Stimulated activated naive B cell treated with anti-CD40 and anti-IgM and Interleukin-4, amounts not matched to agents 10 μg/mL and 1 μg/mL and 100 μg/mL, for 72 hours (primary cell): ENCODE data around the gene USP43.

ENCODE experiments used
- ATAC-seq, 2 donors: fragments of 150-1000 bp; cut with Tn5 transposase; replicated peaks; 2 replicates each; pipeline ENCODE4 v1.10.0; 2021; ENCODE audit warnings: moderate library complexity in 1 of 2
- DNase-seq: peaks from one replicate; pipeline ENCODE4 v3.0.0; 2021
- H3K27ac Mint-ChIP-seq: one replicate; pipeline ENCODE4 v1.8.0; 2022; ENCODE audit warnings: mild to moderate bottlenecking, mixed read lengths
- H3K27me3 Mint-ChIP-seq, 2 donors: one replicate each; pipeline ENCODE4 v1.8.0; 2022; ENCODE audit warnings: mixed read lengths in 2 of 2
- H3K36me3 Mint-ChIP-seq, 2 donors: one replicate each; pipeline ENCODE4 v1.8.0; 2022; ENCODE audit warnings: mixed read lengths in 2 of 2, mild to moderate bottlenecking in 1 of 2
- H3K4me1 Mint-ChIP-seq, 2 donors: one replicate each; pipeline ENCODE4 v1.8.0; 2022; ENCODE audit warnings: mixed read lengths in 2 of 2, mild to moderate bottlenecking in 1 of 2
- H3K4me3 Mint-ChIP-seq, 2 donors: one replicate each; pipeline ENCODE4 v1.8.0; 2022; ENCODE audit warnings: mild to moderate bottlenecking in 2 of 2, mixed read lengths in 2 of 2, moderate library complexity in 1 of 2
- H3K9me3 Mint-ChIP-seq, 2 donors: one replicate each; pipeline ENCODE4 v1.8.0; 2022; ENCODE audit warnings: mixed read lengths in 2 of 2, mild to moderate bottlenecking in 1 of 2

The USP43 gene

DNA sequence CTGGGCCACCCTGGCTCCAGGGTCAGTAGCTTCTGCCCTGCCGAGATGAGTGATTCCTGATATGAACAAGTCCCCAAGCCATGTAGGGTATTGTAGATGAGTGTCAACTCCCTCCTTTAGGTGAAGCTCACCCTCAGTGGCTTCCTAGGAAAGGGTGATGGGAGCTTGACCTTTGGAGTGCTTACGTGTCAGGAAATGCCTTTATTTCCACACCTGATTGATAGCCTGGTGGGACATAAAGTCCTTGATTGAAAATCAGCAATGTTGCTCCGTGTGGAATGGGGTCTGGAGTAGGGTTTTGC is 58.4 kb downstream of the USP43 start:
- H3K4me3 Mint-ChIP-seq, result no peak overlapping the region
- H3K9me3 Mint-ChIP-seq, result no peaks in the 10 kb centered on the region
- H3K4me1 Mint-ChIP-seq, result peaks cover 14 to 23% of the 10 kb centered on the region in 2 donors
- peaks cover 0 to 3% of the 10 kb centered on the region in 2 donors for H3K27me3 Mint-ChIP-seq
- no peaks in the 10 kb centered on the region for H3K36me3 Mint-ChIP-seq
- DNase-seq, result no peak
- H3K27ac Mint-ChIP-seq, result no peak overlapping the region
- no peak for ATAC-seq

DNA sequence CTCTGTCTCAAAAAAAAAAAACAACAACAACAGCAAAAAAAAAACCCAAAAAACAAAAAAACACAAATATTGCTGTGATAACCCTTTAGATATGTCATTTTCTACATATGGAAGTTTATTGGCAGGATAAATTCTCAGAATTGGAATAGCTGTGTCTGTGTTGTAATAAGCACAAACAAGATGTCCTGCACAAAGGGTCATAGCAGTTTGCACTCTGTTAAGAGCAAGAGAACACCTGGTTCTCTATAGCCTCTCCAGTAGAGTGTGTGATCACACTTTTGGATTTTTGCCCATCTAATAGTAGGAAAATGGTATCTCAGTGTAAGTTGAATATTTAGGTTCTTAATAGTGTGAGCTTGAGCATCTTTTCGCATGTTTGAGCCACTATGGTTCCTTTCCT is 60.4 kb downstream of the USP43 start:
- Mint-ChIP-seq H3K36me3 (no peaks in the 10 kb centered on the region), H3K27me3 (peaks cover 0 to 3% of the 10 kb centered on the region in 2 donors), H3K9me3 (no peaks in the 10 kb centered on the region), H3K4me3 (no peak overlapping the region), H3K27ac (no peak overlapping the region), H3K4me1 (peaks cover 14 to 18% of the 10 kb centered on the region in 2 donors)
- DNase-seq (no peak), ATAC-seq (no peak)

DNA sequence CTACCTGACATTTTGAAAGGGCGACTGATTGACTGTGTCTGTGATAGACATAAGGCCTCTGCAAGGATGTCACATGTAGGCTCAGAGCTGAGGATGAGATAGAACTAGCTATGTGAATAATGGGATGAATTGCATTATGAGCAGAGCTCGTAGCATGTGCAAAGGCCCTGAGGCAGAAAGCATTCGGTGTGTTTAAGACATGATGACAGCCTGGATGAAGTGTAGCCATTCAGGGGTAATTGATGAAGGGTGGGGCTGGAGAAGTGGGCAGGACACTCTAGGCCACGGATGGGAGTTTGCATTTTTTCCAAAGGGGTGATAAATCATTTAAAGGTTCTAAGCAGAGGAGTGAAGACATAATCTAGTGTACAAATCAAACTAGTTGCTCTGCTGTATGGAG is 62.6 kb downstream of the USP43 start:
- Mint-ChIP-seq H3K9me3 (no peaks in the 10 kb centered on the region), H3K4me3 (no peak overlapping the region), H3K27me3 (no peaks in the 10 kb centered on the region), H3K36me3 (no peaks in the 10 kb centered on the region), H3K27ac (no peak overlapping the region), H3K4me1 (peaks cover 10 to 11% of the 10 kb centered on the region in 2 donors)
- no peak for DNase-seq
- no peak for ATAC-seq

DNA sequence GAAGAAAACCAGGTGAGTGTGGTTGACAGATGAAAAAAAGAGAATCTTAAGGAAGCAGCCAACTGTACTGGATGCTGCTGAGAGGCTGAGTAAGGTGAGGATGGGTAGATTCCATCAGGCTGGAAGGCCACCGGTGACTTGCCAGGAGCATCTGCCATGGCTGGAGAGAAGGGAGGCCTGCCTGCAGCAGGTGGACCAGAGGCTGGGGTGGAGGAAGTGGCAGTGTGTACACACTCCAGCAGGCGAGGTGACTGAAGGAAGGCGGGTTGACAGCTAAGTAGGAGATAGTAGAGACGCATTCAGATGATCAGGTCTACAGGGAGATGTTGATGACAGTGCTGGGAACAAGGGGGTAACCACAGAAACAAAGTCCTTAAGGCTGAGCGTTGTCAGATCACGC is 69.5 kb downstream of the USP43 start:
- DNase-seq (no peak), ATAC-seq (no peak)
- Mint-ChIP-seq H3K4me1 (no peaks in the 10 kb centered on the region), H3K27me3 (no peaks in the 10 kb centered on the region), H3K36me3 (no peaks in the 10 kb centered on the region), H3K27ac (no peak overlapping the region), H3K9me3 (no peaks in the 10 kb centered on the region), H3K4me3 (no peak overlapping the region)

DNA sequence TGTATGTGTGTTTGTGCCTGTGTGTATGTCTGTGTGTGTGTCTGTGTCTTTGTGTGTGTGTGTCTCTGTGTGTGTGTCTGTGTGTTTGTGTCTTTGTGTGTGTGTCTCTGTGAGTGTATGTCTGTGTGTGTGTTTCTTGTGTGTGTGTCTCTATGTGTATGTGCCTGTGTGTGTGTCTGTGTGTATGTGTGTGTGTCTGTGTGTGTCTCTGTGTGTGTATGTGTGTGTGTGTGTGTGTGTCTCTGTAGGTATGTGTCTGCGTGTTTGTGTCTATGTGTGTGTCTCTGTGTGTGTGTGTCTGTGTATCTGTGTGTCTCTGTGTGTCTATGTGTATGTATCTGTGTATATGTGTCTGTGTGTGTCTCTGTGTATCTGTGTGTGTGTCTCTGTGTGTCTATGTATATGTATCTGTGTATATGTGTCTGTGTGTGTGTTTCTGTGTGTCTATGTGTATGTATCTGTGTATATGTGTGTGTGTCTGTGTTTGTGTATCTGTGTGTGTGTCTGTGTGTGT is 70.2 kb downstream of the USP43 start:
- no peaks in the 10 kb centered on the region for H3K4me1 Mint-ChIP-seq
- no peak overlapping the region for H3K4me3 Mint-ChIP-seq
- no peak overlapping the region for H3K27ac Mint-ChIP-seq
- no peaks in the 10 kb centered on the region for H3K36me3 Mint-ChIP-seq
- H3K27me3 Mint-ChIP-seq, result no peaks in the 10 kb centered on the region
- DNase-seq (no peak), ATAC-seq (no peak)
- no peaks in the 10 kb centered on the region for H3K9me3 Mint-ChIP-seq

DNA sequence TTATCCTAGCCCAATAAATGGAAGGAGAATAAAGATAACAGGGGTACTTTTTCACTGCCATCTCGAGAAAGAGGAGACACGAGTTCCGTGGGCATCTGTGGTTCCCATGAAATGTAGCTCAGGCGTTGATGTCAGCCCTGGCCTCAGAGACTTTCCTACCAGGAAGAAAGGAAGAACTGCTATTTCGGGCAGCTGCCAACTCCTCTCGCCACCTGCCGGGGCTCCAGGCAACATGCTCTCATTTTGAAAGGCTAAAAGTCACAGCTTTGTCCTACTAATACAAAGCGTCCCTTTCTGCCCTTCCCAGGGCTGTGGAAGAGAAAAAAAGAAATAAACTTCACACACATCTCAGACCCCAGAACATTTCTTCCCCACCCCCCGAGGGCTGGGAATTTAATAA is 80.3 kb downstream of the USP43 start:
- no peaks in the 10 kb centered on the region for H3K27me3 Mint-ChIP-seq
- no peak overlapping the region for H3K4me3 Mint-ChIP-seq
- H3K36me3 Mint-ChIP-seq, result no peaks in the 10 kb centered on the region
- H3K27ac Mint-ChIP-seq, result no peak overlapping the region
- DNase-seq (no peak), ATAC-seq (no peak)
- H3K9me3 Mint-ChIP-seq, result no peaks in the 10 kb centered on the region
- H3K4me1 Mint-ChIP-seq, result peaks cover 0 to 2% of the 10 kb centered on the region in 2 donors

DNA sequence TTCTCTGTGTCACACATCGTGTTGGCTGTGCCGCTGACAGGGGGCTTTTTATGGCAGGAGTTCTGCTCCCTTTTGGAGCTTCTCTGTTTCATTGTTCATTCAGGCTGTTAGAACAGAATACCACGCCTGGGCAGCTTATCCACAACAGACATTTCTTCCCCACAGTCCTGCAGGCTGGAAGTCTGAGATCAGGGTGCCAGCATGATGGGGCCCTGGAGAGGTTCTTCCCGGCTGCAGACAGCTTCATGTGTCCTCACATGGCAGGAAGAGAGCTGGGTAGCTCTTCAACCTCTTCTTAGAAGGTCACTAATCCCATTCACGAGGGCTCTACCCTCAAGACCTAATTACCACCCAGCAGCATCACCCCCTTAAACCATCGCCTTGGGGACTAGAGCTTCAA is 81.0 kb downstream of the USP43 start:
- no peak for DNase-seq
- Mint-ChIP-seq H3K4me1 (peaks cover 0 to 2% of the 10 kb centered on the region in 2 donors), H3K27me3 (no peaks in the 10 kb centered on the region), H3K9me3 (no peaks in the 10 kb centered on the region), H3K27ac (no peak overlapping the region), H3K4me3 (no peak overlapping the region), H3K36me3 (no peaks in the 10 kb centered on the region)
- ATAC-seq, result no peak

DNA sequence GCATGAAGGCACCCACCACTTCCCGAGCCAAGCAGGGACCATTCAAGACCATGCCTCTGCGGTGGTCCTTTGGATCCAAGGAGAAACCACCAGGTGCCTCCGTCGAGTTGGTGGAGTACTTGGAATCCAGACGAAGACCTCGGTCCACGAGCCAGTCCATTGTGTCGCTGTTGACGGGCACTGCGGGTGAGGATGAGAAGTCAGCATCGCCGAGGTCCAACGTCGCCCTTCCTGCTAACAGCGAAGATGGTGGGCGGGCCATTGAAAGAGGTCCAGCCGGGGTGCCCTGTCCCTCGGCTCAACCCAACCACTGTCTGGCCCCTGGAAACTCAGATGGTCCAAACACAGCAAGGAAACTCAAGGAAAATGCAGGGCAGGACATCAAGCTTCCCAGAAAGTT is 82.7 kb downstream of the USP43 start:
- Mint-ChIP-seq H3K27ac (no peak overlapping the region), H3K9me3 (peaks cover 0 to 2% of the 10 kb centered on the region in 2 donors), H3K4me3 (no peak overlapping the region), H3K36me3 (no peaks in the 10 kb centered on the region), H3K27me3 (no peaks in the 10 kb centered on the region), H3K4me1 (peaks cover 0 to 2% of the 10 kb centered on the region in 2 donors)
- DNase-seq (no peak), ATAC-seq (no peak)

DNA sequence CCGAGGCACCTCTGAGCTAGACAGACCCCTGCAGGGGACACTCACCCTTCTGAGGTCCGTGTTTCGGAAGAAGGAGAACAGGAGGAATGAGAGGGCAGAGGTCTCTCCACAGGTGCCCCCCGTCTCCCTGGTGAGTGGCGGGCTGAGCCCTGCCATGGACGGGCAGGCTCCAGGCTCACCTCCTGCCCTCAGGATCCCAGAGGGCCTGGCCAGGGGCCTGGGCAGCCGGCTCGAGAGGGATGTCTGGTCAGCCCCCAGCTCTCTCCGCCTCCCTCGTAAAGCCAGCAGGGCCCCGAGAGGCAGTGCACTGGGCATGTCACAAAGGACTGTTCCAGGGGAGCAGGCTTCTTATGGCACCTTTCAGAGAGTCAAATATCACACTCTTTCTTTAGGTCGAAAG is 83.2 kb downstream of the USP43 start:
- H3K9me3 Mint-ChIP-seq, result peaks cover 0 to 2% of the 10 kb centered on the region in 2 donors
- no peak overlapping the region for H3K27ac Mint-ChIP-seq
- ATAC-seq, result no peak
- H3K27me3 Mint-ChIP-seq, result no peaks in the 10 kb centered on the region
- no peaks in the 10 kb centered on the region for H3K36me3 Mint-ChIP-seq
- H3K4me1 Mint-ChIP-seq, result peaks cover 0 to 2% of the 10 kb centered on the region in 2 donors
- DNase-seq, result no peak
- no peak overlapping the region for H3K4me3 Mint-ChIP-seq

DNA sequence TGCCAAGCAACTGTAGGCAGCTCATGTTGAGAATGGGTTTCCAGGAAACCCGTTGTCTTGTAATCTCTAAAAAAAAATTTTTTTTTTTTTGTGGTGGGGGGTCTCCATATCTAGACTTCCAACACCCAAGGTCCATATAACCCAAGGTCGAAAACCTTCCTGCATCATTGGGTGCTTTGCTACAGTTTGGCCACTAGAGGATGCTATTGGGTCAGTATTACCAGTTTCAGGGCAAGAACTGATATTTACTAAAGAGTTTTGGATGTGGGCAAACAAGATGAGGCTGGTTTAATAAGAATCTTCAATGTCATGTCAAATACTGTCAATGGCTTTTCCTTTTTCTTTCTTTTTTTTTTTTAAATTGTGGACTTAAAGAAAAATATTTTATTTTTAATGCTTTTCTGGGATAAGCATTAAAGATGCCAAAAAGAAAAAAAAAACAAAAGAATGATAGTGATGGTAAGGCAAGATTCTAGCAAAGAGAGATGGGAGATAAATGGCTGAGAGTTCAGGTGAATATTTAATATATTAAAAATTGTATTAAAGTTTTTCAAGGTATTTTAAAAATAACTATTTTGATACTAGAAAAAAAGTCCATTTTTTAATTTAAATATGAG is 83.8 kb downstream of the USP43 start:
- Mint-ChIP-seq H3K27ac (no peak overlapping the region), H3K9me3 (peaks cover 0 to 2% of the 10 kb centered on the region in 2 donors), H3K4me3 (no peak overlapping the region), H3K27me3 (no peaks in the 10 kb centered on the region), H3K4me1 (peaks cover 0 to 2% of the 10 kb centered on the region in 2 donors), H3K36me3 (no peaks in the 10 kb centered on the region)
- no peak for DNase-seq
- ATAC-seq, result peak; percentile 38 to 53

DNA sequence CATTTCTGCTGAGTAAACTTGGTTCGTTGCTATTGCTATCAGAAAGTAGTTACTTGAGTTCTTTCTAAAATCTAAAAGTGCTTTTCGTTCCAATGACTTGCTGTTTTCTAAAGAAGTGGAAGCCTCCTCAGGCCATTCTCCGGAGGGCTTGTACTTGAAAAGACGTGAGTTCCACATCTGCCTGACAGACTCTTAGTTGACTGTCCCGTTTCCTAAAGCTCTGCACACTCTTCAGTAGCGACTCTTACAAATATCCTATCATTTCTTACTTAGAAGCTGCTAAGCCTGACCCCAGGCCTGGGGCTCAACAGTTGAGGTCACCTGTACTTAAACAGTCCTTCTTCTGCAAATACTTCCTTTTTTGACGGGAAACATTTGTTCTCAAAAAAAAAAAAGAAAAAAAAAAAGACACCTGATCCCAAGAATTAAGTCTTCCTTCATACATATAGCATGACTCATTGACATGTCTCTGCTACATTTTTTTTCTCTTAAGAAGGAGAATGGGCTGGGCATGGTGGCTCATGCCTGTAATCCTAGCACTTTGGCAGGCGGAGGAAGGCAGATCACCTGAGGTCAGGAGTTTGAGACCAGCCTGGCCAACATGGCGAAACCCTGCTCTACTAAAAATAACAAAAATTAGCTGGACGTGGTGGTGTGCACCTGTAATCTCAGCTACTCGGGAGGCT is 84.6 kb downstream of the USP43 start:
- DNase-seq (no peak), ATAC-seq (no peak)
- H3K36me3 Mint-ChIP-seq, result no peaks in the 10 kb centered on the region
- no peak overlapping the region for H3K27ac Mint-ChIP-seq
- H3K4me1 Mint-ChIP-seq, result peaks cover 0 to 2% of the 10 kb centered on the region in 2 donors
- H3K27me3 Mint-ChIP-seq, result no peaks in the 10 kb centered on the region
- H3K4me3 Mint-ChIP-seq, result no peak overlapping the region
- peaks cover 0 to 2% of the 10 kb centered on the region in 2 donors for H3K9me3 Mint-ChIP-seq

DNA sequence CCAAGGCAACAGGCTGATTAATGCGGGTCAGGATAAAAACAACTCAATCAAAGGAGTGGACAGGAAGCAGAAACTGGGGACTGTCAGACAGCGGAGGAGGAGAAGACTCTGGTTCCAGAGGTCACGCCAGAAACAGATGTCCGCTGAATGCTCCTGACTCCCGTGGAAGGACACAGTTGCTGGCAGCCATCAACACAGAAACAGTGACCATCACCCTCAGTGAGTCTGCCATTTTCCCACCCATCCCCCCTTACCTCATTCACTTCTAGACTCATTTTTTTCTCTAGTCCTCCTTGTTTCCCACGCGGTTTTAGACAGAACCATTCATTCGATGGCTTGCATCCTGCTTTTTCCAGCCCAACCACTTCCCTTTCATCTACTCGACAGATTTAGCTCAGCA is 105.2 kb downstream of the USP43 start:
- ATAC-seq (no peak), DNase-seq (no peak)
- no peak overlapping the region for H3K27ac Mint-ChIP-seq
- H3K9me3 Mint-ChIP-seq, result peaks cover under 1 to 1% of the 10 kb centered on the region in 2 donors
- H3K27me3 Mint-ChIP-seq, result peaks cover 22 to 26% of the 10 kb centered on the region in 2 donors
- no peaks in the 10 kb centered on the region for H3K4me1 Mint-ChIP-seq
- no peaks in the 10 kb centered on the region for H3K36me3 Mint-ChIP-seq
- no peak overlapping the region for H3K4me3 Mint-ChIP-seq

DNA sequence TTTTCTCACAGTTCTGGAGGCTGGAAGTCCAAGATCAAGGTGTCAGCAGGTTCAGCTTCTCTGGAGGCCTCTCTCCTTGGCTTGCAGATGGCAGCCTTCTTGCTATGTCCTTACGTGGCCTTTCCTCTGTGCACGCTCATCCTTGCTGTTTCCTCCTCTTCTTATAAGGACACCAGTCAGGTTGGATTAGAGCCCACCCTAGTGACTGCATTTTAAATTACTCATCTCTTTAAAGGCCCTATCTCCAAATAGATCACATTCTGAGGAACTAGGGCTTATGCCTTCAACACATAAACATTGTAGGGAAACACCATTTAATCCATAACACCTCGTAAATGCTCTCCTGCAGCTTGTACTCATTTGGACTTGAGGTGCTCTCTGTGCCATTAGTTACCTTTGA is 109.8 kb downstream of the USP43 start:
- Mint-ChIP-seq H3K4me1 (no peaks in the 10 kb centered on the region), H3K27me3 (peaks cover 22 to 38% of the 10 kb centered on the region in 2 donors), H3K36me3 (no peaks in the 10 kb centered on the region), H3K27ac (no peak overlapping the region), H3K4me3 (no peak overlapping the region), H3K9me3 (peaks cover 0 to 1% of the 10 kb centered on the region in 2 donors)
- ATAC-seq (no peak), DNase-seq (no peak)

DNA sequence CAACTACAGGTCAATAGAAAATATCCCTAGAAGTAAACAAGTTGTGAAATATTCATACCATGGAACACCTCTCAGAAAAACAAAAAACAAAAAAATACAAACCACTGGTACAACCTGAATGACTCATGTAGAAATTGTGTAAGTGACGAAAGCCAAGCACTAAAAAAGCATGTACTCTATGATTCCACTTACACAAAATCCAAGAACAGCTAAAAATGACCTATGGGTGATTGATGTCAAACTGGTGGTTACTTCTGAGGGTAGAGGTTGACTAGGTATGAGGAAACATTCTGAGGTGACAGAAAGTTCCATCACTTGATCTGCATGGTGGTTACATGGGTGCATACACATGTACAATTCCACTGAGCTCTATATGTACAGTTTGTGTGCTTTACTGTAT is 114.9 kb downstream of the USP43 start:
- peaks cover 15 to 28% of the 10 kb centered on the region in 2 donors for H3K27me3 Mint-ChIP-seq
- no peak overlapping the region for H3K4me3 Mint-ChIP-seq
- H3K27ac Mint-ChIP-seq, result no peak overlapping the region
- DNase-seq (no peak), ATAC-seq (no peak)
- H3K36me3 Mint-ChIP-seq, result no peaks in the 10 kb centered on the region
- H3K4me1 Mint-ChIP-seq, result no peaks in the 10 kb centered on the region
- H3K9me3 Mint-ChIP-seq, result peaks cover 0 to 1% of the 10 kb centered on the region in 2 donors

DNA sequence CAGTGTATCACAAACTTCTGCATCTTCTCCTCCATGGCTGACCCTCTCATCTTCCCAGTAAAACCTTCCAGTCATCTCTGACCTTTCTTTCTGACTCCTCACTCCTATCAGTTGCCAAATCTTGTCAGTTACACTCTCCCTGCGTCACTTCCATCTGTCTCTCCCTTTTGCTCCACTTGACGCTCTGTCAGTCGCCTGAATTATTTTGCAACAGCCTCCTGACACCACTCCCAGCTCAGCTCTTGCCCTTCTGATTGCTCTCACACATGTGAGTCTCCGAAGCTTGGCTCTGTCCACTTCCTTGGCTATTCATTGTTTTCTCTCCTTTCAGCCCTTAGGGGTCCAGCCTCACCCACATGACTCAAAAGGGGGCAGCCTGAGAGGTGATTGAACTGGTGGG is 118.3 kb downstream of the USP43 start:
- no peaks in the 10 kb centered on the region for H3K36me3 Mint-ChIP-seq
- H3K9me3 Mint-ChIP-seq, result no peaks in the 10 kb centered on the region
- no peak for DNase-seq
- no peaks in the 10 kb centered on the region for H3K4me1 Mint-ChIP-seq
- no peak for ATAC-seq
- H3K4me3 Mint-ChIP-seq, result no peak overlapping the region
- H3K27ac Mint-ChIP-seq, result no peak overlapping the region
- H3K27me3 Mint-ChIP-seq, result peaks cover 15 to 29% of the 10 kb centered on the region in 2 donors
